GM21526 (cell line): ENCODE data around the gene ATP8B2.
"Not testable (repeated sequence)": the region's sequence is repeated elsewhere in the genome, so short reads cannot be mapped to it uniquely, and the experiment has no call there.

Experiments used
- ATAC-seq: cut with Tn5 transposase; IDR thresholded peaks from one replicate; pipeline ENCODE4 v1.9.1; 2021; ENCODE audit warnings: moderate library complexity; ENCODE audit not compliant: unreplicated experiment, low FRiP score

Gene ATP8B2

DNA sequence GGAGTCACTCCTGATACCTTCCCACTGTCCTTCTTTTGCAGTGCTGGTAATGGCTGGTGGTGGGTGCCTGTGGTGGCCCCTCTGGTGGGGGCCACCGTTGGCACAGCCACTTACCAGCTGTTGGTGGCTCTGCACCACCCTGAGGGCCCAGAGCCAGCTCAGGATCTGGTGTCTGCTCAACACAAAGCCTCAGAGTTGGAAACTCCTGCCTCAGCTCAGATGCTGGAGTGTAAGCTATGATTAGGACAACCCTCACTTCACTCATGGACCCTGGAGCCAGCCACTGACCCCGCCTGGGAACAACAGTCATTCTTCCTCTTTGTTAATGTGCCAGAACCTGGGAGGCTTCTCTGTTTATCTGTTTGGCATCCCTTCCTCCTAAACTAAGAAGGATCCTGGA, 1.1 kb upstream of the ATP8B2 start:
- ATAC-seq = no peak

GRCh38 chr1:154325583-154326545, 539 bp downstream of the ATP8B2 start:
- ATAC-seq = no peak

DNA sequence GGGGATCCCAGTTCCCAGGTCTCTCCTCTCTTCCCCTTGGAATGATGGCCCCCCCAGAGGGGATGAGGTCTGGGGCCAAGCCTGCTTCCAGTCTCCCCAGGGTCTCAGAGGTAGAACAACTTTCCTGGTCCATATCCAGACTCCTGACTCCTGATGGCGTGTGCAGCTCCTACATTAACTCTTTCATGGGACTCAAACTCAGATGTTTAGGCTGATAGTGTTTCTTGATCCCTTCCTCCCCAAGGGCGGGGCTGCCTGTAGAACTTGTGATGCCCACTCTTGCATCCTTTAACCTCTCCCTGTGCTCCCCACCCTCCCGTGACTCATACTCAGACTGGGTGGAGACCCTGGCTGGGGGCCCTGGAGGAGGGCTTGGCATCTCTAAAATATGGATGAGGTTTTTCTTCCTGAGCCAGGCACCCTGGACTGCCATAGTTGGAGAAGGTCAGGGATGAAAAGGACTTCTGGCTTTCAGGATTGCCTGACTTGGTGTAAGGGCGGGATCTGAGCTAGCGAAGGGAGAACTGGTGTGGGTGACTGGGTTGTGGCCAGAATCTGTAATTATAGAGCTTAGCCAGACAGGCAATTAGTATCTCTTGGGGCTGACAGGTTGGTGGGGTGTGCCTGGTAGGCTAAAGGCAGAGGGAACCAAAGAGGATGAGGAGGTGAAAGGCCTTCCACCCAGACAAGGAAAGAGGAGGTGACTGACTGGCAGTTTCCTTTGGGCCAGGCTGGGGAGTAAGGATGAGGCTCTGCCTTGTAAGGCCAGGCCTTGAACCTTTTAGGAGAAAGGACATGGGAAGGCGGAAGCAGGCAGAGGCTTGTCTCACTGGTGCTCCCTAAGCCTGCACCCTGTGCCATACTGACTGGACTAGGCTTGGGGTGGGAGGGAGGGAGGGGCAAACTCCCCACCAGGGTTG, 1.5 kb downstream of the ATP8B2 start:
- no peak for ATAC-seq

GRCh38 chr1:154327466-154328317, 2.4 kb downstream of the ATP8B2 start:
- ATAC-seq = no peak

DNA sequence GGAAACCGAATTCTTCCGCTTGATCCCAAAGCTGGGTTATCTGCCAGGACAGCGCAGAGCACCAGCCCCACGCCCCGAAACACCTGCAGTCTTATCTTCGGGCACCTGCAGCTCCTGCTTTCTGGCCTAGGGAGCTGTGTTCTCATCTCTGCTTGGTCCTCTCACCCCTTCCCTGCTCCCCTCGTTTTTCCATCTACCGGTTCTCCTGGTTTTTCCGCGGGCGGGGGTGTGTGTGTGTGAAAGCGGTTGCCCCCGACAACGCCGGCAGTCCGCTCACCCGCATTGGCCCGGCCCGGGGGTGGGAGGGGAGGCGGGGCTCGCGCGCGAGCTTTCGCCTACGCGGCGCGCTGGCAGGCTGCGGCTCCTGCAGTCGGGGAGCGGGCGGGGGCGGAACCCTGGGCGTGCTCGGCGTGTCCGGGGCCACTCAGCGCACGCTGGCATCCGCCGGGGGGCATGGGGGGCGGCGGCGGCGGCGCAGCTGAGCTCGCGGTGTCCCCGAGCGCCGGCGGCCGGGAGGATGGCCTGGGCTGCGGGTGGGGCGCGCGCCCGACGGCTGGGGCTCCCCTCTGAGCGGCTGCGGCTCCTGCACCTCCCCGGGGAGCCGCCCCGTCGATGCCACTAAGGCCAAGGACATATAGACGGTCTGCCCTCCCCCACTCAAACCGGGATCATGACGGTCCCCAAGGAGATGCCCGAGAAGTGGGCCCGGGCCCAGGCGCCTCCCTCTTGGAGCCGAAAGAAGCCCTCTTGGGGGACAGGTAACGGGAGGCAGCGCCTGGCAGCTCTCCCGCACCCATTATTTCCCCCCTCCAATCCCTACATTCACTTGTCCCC, 3.2 kb downstream of the ATP8B2 start:
- ATAC-seq = no peak

DNA sequence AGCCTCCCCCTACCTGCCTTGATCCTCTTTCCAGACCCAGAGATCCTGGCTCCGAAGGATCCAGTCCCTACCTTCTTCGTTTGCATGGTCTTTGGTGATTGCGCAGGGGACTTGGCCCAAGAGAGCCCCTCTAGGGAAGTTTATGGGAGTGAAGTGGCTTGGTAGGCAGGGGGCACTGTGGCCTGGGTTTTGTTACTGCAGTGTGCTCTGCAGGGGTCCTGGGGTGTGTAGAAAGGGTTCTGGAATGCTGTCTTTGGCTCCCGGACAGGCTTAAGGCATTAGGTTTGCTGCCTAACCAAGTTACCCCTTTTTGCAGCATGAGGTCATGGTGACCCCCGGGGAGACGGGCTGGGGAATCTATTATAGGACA, 3.8 kb downstream of the ATP8B2 start:
- ATAC-seq = no peak

DNA sequence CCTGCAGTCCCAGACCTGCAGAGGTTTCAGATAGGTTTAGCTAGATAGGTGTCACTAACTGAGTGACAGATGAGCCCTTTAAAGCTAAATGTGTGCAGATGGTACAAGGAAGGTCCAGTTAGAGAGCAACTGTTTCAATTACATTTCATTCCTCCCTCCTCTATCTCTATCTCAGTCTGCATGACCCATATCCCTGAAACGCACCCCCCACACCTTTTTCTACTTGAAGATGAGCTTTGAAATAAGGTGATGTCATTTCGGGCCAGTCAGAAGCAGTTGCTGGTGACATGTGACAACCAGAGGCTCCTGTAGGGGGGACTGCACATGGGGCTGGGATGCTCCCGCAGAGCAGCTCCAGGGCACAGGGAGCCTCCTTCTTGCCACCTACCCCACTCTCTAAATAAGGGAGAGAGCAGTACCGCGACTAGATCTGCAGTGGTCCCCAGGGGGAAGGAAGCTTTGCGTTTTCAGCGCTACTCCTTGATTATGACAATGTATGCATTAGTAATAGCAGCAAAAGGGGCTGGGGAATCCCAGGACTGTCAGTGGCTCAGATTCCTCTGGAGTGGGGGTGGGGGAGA, 4.3 kb downstream of the ATP8B2 start:
- ATAC-seq = no peak

- no peak for ATAC-seq
Measured at GRCh38 chr1:154330669-154331068, 5.3 kb downstream of the ATP8B2 start.

DNA sequence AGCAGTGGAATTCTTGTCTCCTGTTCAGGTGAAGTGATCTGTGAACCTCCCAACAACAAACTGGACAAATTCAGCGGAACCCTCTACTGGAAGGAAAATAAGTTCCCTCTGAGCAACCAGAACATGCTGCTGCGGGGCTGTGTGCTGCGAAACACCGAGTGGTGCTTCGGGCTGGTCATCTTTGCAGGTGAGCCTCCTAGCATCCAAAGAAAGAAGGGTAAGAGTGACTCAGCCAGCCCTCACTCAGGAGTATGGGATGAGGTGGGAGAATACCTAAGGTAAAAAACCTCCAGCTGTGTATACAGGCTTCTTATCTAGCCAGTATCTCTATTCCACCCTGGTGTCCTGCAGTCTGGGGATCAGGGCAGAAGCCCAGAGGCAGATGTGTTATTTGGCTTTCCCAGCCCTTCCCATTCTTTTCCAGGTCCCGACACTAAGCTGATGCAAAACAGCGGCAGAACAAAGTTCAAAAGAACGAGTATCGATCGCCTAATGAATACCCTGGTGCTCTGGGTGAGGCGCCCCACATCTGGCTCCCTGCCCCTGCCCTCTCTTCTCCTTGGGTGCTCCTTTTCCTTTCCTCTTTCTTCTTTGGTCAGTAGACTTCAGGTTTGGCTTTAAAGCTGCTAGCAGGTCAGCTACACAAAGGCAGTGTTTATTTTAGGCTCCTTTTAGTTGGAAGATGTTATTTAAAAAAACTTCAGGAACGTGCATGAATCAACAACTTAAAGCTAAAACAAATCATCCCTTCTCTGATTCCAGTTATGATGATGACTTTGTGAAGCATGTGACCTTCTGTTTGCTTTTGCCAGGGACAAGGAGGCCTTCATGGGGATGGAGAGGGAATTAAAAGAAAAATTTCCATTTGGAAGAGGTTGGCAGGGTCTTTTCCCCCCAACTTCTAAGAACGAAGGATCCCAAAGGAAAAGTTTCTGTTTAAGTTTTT, 9.0 kb downstream of the ATP8B2 start:
- ATAC-seq = no peak

- ATAC-seq = no peak
Measured at GRCh38 chr1:154335025-154335714, 9.8 kb downstream of the ATP8B2 start.

DNA sequence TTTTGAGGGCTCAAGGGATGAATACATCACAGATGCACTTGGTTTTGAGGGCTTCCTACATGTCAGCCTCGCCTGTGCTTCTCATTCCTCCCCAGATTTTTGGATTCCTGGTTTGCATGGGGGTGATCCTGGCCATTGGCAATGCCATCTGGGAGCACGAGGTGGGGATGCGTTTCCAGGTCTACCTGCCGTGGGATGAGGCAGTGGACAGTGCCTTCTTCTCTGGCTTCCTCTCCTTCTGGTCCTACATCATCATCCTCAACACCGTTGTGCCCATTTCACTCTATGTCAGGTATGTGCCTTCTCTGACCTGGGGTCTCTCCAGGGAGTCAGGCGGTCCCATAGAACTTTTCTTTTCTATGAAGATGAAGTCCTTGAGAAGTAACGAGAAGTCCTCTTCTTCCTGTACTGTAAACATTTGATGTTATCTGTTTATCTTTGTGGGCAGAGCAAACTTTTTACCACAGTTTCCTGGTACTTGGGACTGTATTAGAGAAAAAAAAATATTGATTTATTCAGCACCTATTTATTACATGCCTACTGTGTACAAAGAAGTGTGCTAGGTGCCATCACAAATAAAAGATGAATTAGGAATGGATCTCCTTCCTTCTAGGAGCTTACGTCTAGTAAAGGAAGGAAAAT, 12.0 kb downstream of the ATP8B2 start:
- no peak for ATAC-seq

GRCh38 chr1:154338875-154339274, 13.6 kb downstream of the ATP8B2 start:
- no peak for ATAC-seq

GRCh38 chr1:154341366-154341765, 16.0 kb downstream of the ATP8B2 start:
- not testable (repeated sequence) for ATAC-seq

DNA sequence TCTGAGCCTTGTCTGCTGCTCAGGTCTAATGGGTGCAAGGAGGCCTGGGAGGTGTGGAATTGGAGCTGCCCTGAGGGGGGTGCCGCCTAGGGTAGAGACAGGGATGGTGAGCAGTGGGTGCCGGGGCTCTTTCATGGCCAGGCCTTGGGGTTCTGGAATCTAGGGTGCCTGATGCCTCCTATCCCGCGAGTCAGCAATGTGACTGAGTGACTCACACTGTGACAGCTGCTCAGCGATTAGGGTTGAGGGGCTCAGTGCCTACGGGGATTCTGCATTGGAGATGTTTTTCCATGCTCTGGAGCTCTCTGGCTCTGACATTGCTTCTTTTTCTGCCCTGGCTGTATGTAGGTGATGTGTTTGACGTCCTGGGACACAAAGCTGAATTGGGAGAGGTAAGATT, 16.8 kb downstream of the ATP8B2 start:
- ATAC-seq = no peak

DNA sequence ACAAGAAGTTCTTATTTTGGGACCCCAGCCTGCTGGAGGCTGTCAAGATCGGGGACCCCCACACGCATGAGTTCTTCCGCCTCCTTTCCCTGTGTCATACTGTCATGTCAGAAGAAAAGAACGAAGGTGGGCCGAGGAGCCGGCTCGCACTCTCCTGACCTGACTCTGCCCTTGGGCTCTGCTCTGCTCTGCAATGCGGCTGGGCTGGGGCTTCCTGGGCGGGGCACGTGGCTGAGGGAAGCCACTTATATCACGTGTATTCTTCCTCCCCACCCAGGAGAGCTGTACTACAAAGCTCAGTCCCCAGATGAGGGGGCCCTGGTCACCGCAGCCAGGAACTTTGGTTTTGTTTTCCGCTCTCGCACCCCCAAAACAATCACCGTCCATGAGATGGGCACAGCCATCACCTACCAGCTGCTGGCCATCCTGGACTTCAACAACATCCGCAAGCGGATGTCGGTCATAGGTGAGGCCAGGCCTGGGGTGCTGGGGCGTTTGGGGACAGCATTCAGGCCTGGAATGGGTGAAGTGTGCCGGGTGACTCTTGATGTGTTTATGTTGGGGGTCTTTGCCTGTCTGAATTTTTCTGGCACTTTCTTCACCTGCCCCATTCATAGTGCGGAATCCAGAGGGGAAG, 17.6 kb downstream of the ATP8B2 start:
- no peak for ATAC-seq

DNA sequence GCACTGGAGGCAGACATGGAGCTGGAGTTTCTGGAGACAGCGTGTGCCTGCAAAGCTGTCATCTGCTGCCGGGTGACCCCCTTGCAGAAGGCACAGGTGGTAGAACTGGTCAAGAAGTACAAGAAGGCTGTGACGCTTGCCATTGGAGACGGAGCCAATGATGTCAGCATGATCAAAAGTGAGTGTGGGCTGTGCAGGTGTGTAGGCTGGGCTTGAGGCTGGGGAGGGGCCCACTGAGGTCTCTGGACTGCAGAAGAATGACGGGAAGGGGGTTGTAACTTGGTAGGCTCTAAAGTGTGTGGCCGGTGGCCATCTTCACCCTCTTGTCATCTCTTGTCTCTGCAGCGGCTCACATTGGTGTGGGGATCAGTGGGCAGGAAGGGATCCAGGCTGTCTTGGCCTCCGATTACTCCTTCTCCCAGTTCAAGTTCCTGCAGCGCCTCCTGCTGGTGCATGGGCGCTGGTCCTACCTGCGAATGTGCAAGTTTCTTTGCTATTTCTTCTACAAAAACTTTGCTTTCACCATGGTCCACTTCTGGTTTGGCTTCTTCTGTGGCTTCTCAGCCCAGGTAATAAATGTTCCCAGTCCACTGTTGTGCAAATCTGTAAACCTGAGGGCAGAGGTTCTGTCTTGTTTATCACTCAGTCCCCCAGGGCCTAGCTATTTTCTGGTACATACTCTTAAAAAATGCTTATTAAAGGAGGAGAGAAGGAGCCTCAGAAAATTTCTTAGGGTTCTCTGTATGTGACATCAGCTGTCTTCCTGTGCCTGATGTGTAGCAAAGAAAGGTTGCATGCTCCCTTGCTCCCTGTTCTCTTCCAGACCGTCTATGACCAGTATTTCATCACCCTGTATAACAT, 19.9 kb downstream of the ATP8B2 start:
- ATAC-seq = no peak
